A549 (cell line): Measurements from ENCODE around the gene RBSN. TPM values are rescaled to one million over a fixed set of nuclear protein-coding genes. Genes with fewer than 3 reads are reported as not detected.

Experiments
- ATAC-seq, 2 experiments: fragments of 200-7000 bp in 1 of 2; fragments of >200 bp in 1 of 2; cut with Nextera tagmentation in 1 of 2; cut with Tn5 transposase in 1 of 2; 3 replicates each; pipeline versions ENCODE4 v1.8.0 to v1.9.1; 2018 to 2020; ENCODE audit warnings: mild to moderate bottlenecking in 1 of 2, moderate library complexity in 1 of 2
- CTCF ChIA-PET: fragments of 300-600 bp; sonication (Branson Sonifier 250); formaldehyde crosslinking; extraction: SDS; loops from one replicate; lab custom pipeline; 2021; ENCODE audit warnings: antibody characterized with exemption, inconsistent platforms; lab: Yijun Ruan, JAX
- POLR2A ChIA-PET: fragments of 350-600 bp; formaldehyde crosslinking; extraction: SDS; loops from one replicate; lab custom pipeline; 2021; ENCODE audit warnings: antibody characterized with exemption, inconsistent platforms; lab: Yijun Ruan, JAX
- DNase-seq, 2 experiments: peaks; one replicate each; pipeline versions ENCODE4 v3.0.0 to v3.0.0-alpha.2; 2011 to 2016; ENCODE audit warnings: low read depth in 1 of 2, low spot score in 1 of 2
- FAIRE-seq: peaks from 2 replicates; lab custom pipeline; 2011; peaks lifted over from hg19 to GRCh38; lab: Jason Lieb, UNC
- H3K27ac ChIP-seq, 2 experiments: fragments of >200 bp; sonication (Bioruptor Twin); formaldehyde crosslinking; 3 replicates each; pipeline ENCODE4 v1.5.1; 2016 to 2017
- H3K4me1 ChIP-seq: fragments of >200 bp; sonication (Bioruptor Twin); formaldehyde crosslinking; 3 replicates; pipeline ENCODE4 v1.6.1; 2016
- H3K4me2 ChIP-seq: fragments of >200 bp; sonication (Bioruptor Twin); formaldehyde crosslinking; 3 replicates; pipeline ENCODE4 v1.6.1; 2016
- H3K4me3 ChIP-seq: fragments of >200 bp; sonication (Bioruptor Twin); formaldehyde crosslinking; 3 replicates; pipeline ENCODE4 v1.5.1; 2016
- H3K9me3 ChIP-seq: fragments of >200 bp; sonication (Bioruptor Twin); formaldehyde crosslinking; 3 replicates; pipeline ENCODE4 v1.6.1; 2016
- CBX2 ChIP-seq: fragments of 200-600 bp; sonication (generic); IDR thresholded peaks from 2 replicates; pipeline ENCODE4 v1.6.1; 2016; ENCODE audit warnings: low read depth, mild to moderate bottlenecking, borderline replicate concordance
- CBX8 ChIP-seq: fragments of 200-600 bp; sonication (generic); IDR thresholded peaks from 2 replicates; pipeline ENCODE4 v1.6.1; 2016
- CHD2 ChIP-seq: fragments of 150-350 bp; IDR thresholded peaks from 2 replicates; pipeline ENCODE4 v1.6.1; 2014; ENCODE audit warnings: low read length; ENCODE audit not compliant: partially characterized antibody
- CHD4 ChIP-seq: fragments of 200-600 bp; sonication (generic); IDR thresholded peaks from 2 replicates; pipeline ENCODE4 v1.6.1; 2016; ENCODE audit warnings: antibody characterized with exemption, mild to moderate bottlenecking, borderline replicate concordance
- EP300 ChIP-seq, 2 experiments: fragments of >200 bp; sonication (Bioruptor Twin); formaldehyde crosslinking; IDR thresholded peaks; 2 replicates in 1 of 2; 3 replicates in 1 of 2; pipeline ENCODE4 v1.6.1; 2016 to 2017
- ESRRA ChIP-seq: fragments of 150-350 bp; IDR thresholded peaks from 2 replicates; pipeline ENCODE4 v1.6.1; 2014; ENCODE audit warnings: mild to moderate bottlenecking, low read length, borderline replicate concordance
- FOSB ChIP-seq: fragments of 250-450 bp; sonication (Bioruptor Pico); IDR thresholded peaks from 2 replicates; pipeline ENCODE4 v1.5.0; 2020; ENCODE audit warnings: mild to moderate bottlenecking, moderate library complexity
- FOSL2 ChIP-seq, 2 experiments: fragments of 450-650 bp in 1 of 2; fragments of >200 bp in 1 of 2; sonication (Bioruptor Twin) in 1 of 2; formaldehyde crosslinking; IDR thresholded peaks; 2 replicates each; pipeline versions ENCODE4 v1.5.0 to v1.6.1; 2016 to 2020; ENCODE audit warnings: mild to moderate bottlenecking in 1 of 2, moderate library complexity in 1 of 2
- HEYL ChIP-seq: fragments of 250-450 bp; sonication (Bioruptor Pico); IDR thresholded peaks from 2 replicates; pipeline ENCODE4 v1.8.0; 2021; ENCODE audit warnings: mild to moderate bottlenecking, moderate library complexity
- HOXA7 ChIP-seq: fragments of 250-450 bp; sonication (Bioruptor Pico); IDR thresholded peaks from 2 replicates; pipeline ENCODE4 v1.5.0; 2020; ENCODE audit warnings: mild to moderate bottlenecking, moderate library complexity
- HOXB5 ChIP-seq: fragments of 250-450 bp; sonication (Bioruptor Pico); IDR thresholded peaks from 2 replicates; pipeline ENCODE4 v1.5.0; 2020; ENCODE audit warnings: mild to moderate bottlenecking, moderate library complexity
- JUN ChIP-seq, 2 experiments: fragments of >200 bp; sonication (Bioruptor Twin); formaldehyde crosslinking; IDR thresholded peaks; 2 replicates in 1 of 2; 3 replicates in 1 of 2; pipeline ENCODE4 v1.6.1; 2016 to 2017
- JUNB ChIP-seq: fragments of >200 bp; sonication (Bioruptor Twin); formaldehyde crosslinking; IDR thresholded peaks from 2 replicates; pipeline ENCODE4 v1.6.1; 2016
- MAFK ChIP-seq: fragments of 450-650 bp; IDR thresholded peaks from 2 replicates; pipeline ENCODE4 v1.6.1; 2014; ENCODE audit not compliant: partially characterized antibody
- MAZ ChIP-seq: fragments of 150-350 bp; IDR thresholded peaks from 2 replicates; pipeline ENCODE4 v1.6.1; 2014; ENCODE audit warnings: antibody characterized with exemption, low read depth, low read length, borderline replicate concordance
- MYC ChIP-seq: IDR thresholded peaks from 2 replicates; pipeline ENCODE4 v1.6.1; 2012; ENCODE audit warnings: mild to moderate bottlenecking, inconsistent platforms, low read length, improper control_type of control experiment, borderline replicate concordance
- NPAS2 ChIP-seq: fragments of 250-450 bp; sonication (Bioruptor Pico); IDR thresholded peaks from 2 replicates; pipeline ENCODE4 v1.8.0; 2022; ENCODE audit warnings: mild to moderate bottlenecking, moderate library complexity, borderline replicate concordance
- PBX3 ChIP-seq: IDR thresholded peaks from 2 replicates; pipeline ENCODE4 v1.6.1; 2012
- PHF8 ChIP-seq: fragments of 200-600 bp; sonication (generic); IDR thresholded peaks from 2 replicates; pipeline ENCODE4 v1.6.1; 2016; ENCODE audit warnings: low read depth, mild to moderate bottlenecking, antibody characterized with exemption, moderate library complexity, borderline replicate concordance
- RARB ChIP-seq: fragments of 250-450 bp; sonication (Bioruptor Pico); IDR thresholded peaks from 2 replicates; pipeline ENCODE4 v1.8.0; 2021; ENCODE audit warnings: mild to moderate bottlenecking, moderate library complexity
- RCOR1 ChIP-seq: fragments of 150-350 bp; IDR thresholded peaks from 2 replicates; pipeline ENCODE4 v1.6.1; 2014; ENCODE audit warnings: antibody characterized with exemption, low read length, low read depth
- REST ChIP-seq: fragments of 200-600 bp; sonication (generic); IDR thresholded peaks from 2 replicates; pipeline ENCODE4 v1.6.1; 2016; ENCODE audit warnings: antibody characterized with exemption, mild to moderate bottlenecking, moderate library complexity
- RFX5 ChIP-seq: fragments of 450-650 bp; IDR thresholded peaks from 2 replicates; pipeline ENCODE4 v1.7.1; 2014; ENCODE audit warnings: antibody characterized with exemption, mild to moderate bottlenecking, moderate library complexity
- TFCP2L1 ChIP-seq: fragments of 250-450 bp; sonication (Bioruptor Pico); IDR thresholded peaks from 2 replicates; pipeline ENCODE4 v1.5.0; 2021; ENCODE audit warnings: mild to moderate bottlenecking
- TP53 ChIP-seq: fragments of 250-450 bp; sonication (Bioruptor Pico); IDR thresholded peaks from 2 replicates; pipeline ENCODE4 v1.5.0; 2021; ENCODE audit warnings: mild to moderate bottlenecking, moderate library complexity
- USF2 ChIP-seq: fragments of 450-650 bp; IDR thresholded peaks from 2 replicates; pipeline ENCODE4 v1.6.1; 2014; ENCODE audit warnings: antibody characterized with exemption
- ZC3H11A ChIP-seq: fragments of 450-650 bp; IDR thresholded peaks from 2 replicates; pipeline ENCODE4 v1.6.1; 2014; ENCODE audit warnings: antibody characterized with exemption, mild to moderate bottlenecking
- ZFP36 ChIP-seq: fragments of 450-650 bp; IDR thresholded peaks from 2 replicates; pipeline ENCODE4 v1.6.1; 2014; ENCODE audit warnings: borderline replicate concordance; ENCODE audit not compliant: partially characterized antibody
- ZNF302 ChIP-seq: fragments of 250-450 bp; sonication (Bioruptor Pico); IDR thresholded peaks from 2 replicates; pipeline ENCODE4 v1.9.0; 2021; ENCODE audit warnings: inconsistent platforms, mild to moderate bottlenecking, moderate library complexity
- WGBS: methylation state at CpG from one replicate; pipeline ENCODE4 v1.1.6; 2017; ENCODE audit errors: missing lambda C conversion rate; 5-methylcytosine and 5-hydroxymethylcytosine counted together
- polyA plus RNA-seq, 4 experiments: library from polyadenylated mRNA; depleted of rRNA in 3 of 4; stranded (reverse); fragments of >200 nt; fragmentation: RNase III in 1 of 4; extraction: RNeasy Plus Mini Kit Qiagen cat#74134 plus additional on column Dnase treatment in 1 of 4; gene quantifications; 2 replicates in 3 of 4; 3 replicates in 1 of 4; pipeline ENCODE4 v1.2.3, GENCODE V29; 2011 to 2017

RBSN gene
- polyA plus RNA-seq, 2 of the 4 experiments (the other 2 are of a cell fraction): 9.5 to 14.9 TPM

GRCh38 chr3:15083252-15083651 is 15.7 kb downstream of the RBSN start:
- no peaks in the 10 kb centered on the region for H3K9me3 ChIP-seq
- DNase-seq: no peak
- ATAC-seq: no peak
- WGBS: 100% methylated on average over 1 of the region's 1 CpG
- no peaks in the 10 kb centered on the region for H3K4me1 ChIP-seq
- H3K4me3 ChIP-seq: no peak overlapping the region
- FAIRE-seq: no peak
- no peak overlapping the region for H3K27ac ChIP-seq
- TF ChIP-seq MAFK: peak; percentile 58
- TF ChIP-seq CBX2: no peak
- TF ChIP-seq RARB (CRISPR knock-in tag): no peak
- ChIA-PET POLR2A (interaction anchor here (0.5 kb wide), 1 partner anchor 64 kb away, joined by 3 read pairs; no protein-coding TSS in a partner anchor), CTCF (interaction anchor here (0.9 kb wide), 1 partner anchor 14 kb away, joined by 3 read pairs; no protein-coding TSS in a partner anchor)
- no peak overlapping the region for H3K4me2 ChIP-seq

GRCh38 chr3:15081960-15082664 is 16.8 kb downstream of the RBSN start:
- 84% methylated on average over 13 of the region's 13 CpGs for WGBS
- CTCF ChIA-PET: interaction anchor here (0.7 to 1.7 kb wide), 5 partner anchors 9 to 323 kb away, joined by 3 to 4 read pairs (median 4); no protein-coding TSS in a partner anchor
- Histone ChIP-seq H3K9me3 (no peaks in the 10 kb centered on the region), H3K4me3 (no peak overlapping the region), H3K4me2 (no peak overlapping the region), H3K27ac (no peak overlapping the region), H3K4me1 (no peaks in the 10 kb centered on the region)
- no peak for TF ChIP-seq HOXA7
- no peak for TF ChIP-seq EP300 (IDR thresholded peaks at IDR 0.05)
- no peak for TF ChIP-seq CBX8
- TF ChIP-seq CHD4: no peak
- no peak for TF ChIP-seq TP53 (CRISPR knock-in tag)
- TF ChIP-seq RFX5: no peak
- no peak for TF ChIP-seq TFCP2L1 (CRISPR knock-in tag)
- TF ChIP-seq HOXB5: no peak
- no peak for TF ChIP-seq ZFP36
- no peak for TF ChIP-seq JUN (IDR thresholded peaks at IDR 0.05)
- TF ChIP-seq ZNF302 (CRISPR knock-in tag): no peak
- TF ChIP-seq USF2: no peak
- no peak for TF ChIP-seq HEYL (CRISPR knock-in tag)
- no peak for TF ChIP-seq PHF8
- TF ChIP-seq MAZ: no peak
- no peak for TF ChIP-seq NPAS2
- no peak for TF ChIP-seq MYC
- TF ChIP-seq RCOR1: no peak
- TF ChIP-seq FOSL2 (IDR thresholded peaks at IDR 0.05): no peak
- no peak for TF ChIP-seq FOSL2 (CRISPR knock-in tag; IDR thresholded peaks at IDR 0.05)
- no peak for TF ChIP-seq ESRRA
- POLR2A ChIA-PET: interaction anchor here (1.5 kb wide), 1 partner anchor 17 kb away, joined by 5 read pairs; the partner anchor contains the start of gene RBSN
- FAIRE-seq (no peak), ATAC-seq (peak in 1 of 2 experiments; percentile 58; a peak in 2 of 6 replicates), DNase-seq (no peak)

- DNase-seq (no peak), ATAC-seq (no peak), FAIRE-seq (no peak)
- 72% methylated on average over 3 of the region's 3 CpGs for WGBS
- Histone ChIP-seq H3K9me3 (no peaks in the 10 kb centered on the region), H3K4me2 (no peak overlapping the region), H3K4me1 (no peaks in the 10 kb centered on the region), H3K4me3 (no peak overlapping the region), H3K27ac (no peak overlapping the region)
- POLR2A ChIA-PET: no interaction called here
- CTCF ChIA-PET: no interaction called here
- no peak for TF ChIP-seq ZNF302 (CRISPR knock-in tag)
- TF ChIP-seq PBX3: no peak
- no peak for TF ChIP-seq CBX2
- no peak for TF ChIP-seq CHD2
- TF ChIP-seq MYC: no peak
- no peak for TF ChIP-seq JUNB
- no peak for TF ChIP-seq EP300 (IDR thresholded peaks at IDR 0.05)
- no peak for TF ChIP-seq ZC3H11A
- no peak for TF ChIP-seq REST
- TF ChIP-seq FOSB (CRISPR knock-in tag): no peak
These were observed 19.9 kb downstream of the RBSN start for GRCh38 chr3:15079091-15079490.
